KOPT-K1 (cell line): ENCODE measurements around the gene VPS13C.

ENCODE experiments used
- H3K27ac ChIP-seq: fragments of 200-600 bp; sonication (generic); 2 replicates; pipeline ENCODE4 v1.5.1; 2016; ENCODE audit warnings: antibody characterized with exemption, mild to moderate bottlenecking, low read depth, low read length; ENCODE audit not compliant: poor library complexity, severe bottlenecking
- H3K36me3 ChIP-seq: fragments of 200-600 bp; sonication (generic); 2 replicates; pipeline ENCODE4 v1.5.1; 2017; ENCODE audit warnings: antibody characterized with exemption, mild to moderate bottlenecking, low read length, moderate library complexity; ENCODE audit not compliant: insufficient read depth
- H3K9me3 ChIP-seq: fragments of 200-600 bp; sonication (generic); 2 replicates; pipeline ENCODE4 v1.5.1; 2017; ENCODE audit warnings: antibody characterized with exemption, low read length, mild to moderate bottlenecking; ENCODE audit not compliant: insufficient read depth, poor library complexity, severe bottlenecking

The VPS13C gene

DNA sequence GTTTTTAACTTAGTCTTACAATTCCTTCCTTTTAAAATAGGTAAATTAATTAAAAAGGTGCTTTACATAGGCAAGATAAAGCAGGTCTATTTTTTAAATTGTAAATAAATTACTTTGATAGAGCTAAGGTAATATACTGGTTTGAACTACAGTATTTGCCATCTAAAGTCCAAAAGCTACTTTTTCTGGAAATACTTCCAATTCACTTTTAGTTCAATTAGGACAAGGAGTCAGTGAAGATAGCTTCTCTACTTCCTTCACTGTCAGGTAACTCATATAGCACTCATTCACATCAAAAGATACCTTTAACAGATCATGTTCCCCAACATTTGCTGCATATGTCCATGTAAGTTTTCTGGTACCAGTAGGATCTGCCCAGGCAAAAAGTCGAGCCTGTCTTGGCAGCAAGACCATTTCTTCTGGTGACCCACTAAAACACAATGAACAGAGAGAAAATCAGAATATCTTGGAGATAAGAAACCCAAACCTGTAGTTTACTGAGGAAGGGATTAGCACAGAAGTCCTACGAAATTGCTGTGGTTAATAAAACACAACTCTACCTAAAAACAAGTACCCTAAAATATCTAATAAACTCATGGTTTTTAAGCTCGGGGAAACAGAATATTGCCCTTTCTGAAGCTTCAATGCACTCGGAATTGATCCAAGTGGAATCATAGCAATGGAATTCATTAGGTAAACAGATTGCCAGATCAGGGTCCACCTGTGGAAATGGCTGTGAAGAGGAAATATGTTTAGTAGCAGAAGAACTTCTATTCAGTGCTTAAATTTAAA lies 153.1 kb downstream of the VPS13C start:
- Histone ChIP-seq H3K36me3 (peaks cover 91% of the 10 kb centered on the region), H3K27ac (no peak overlapping the region), H3K9me3 (peaks cover 6% of the 10 kb centered on the region)

DNA sequence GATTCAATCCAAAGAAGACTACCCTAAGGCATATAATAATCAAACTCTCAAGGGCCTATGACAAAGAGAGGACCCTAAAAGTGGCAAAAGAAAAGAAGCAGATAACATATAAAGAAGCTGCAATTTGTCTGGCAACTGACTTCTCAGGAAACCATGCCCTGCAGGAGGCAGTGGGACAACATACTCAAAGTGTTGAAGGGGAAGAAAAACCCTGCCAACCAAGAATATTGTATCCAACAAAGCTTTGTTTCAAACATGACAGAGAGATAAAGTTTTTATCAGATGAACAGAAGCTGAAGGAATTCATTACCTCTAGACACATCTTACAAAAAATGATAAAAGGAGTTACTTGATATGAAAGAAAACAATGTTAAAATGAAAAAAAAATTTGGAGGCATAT lies 167.1 kb downstream of the VPS13C start:
- Histone ChIP-seq H3K27ac (no peak overlapping the region), H3K36me3 (peaks cover 70% of the 10 kb centered on the region), H3K9me3 (peaks cover 27% of the 10 kb centered on the region)

DNA sequence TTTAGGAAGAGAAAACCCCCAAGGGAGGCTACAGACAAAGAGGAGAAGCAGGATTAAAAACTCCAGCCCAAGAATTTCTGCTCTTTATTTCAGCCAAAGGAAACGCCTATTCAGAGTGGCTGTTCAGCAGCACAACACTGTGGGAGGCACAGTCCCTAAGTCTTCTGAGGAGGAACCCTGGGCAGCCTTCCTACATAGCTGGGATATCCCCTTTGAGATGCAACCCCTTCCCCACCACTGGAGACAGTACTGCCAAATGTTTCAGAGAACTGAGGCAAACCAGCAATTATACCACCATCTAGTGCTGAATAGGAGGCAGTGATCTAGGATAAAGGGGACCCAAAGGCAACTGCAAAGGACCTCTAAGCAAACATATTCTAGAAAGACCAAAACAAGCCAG lies 168.1 kb downstream of the VPS13C start:
- peaks cover 27% of the 10 kb centered on the region for H3K9me3 ChIP-seq
- H3K36me3 ChIP-seq: peaks cover 78% of the 10 kb centered on the region
- no peak overlapping the region for H3K27ac ChIP-seq

DNA sequence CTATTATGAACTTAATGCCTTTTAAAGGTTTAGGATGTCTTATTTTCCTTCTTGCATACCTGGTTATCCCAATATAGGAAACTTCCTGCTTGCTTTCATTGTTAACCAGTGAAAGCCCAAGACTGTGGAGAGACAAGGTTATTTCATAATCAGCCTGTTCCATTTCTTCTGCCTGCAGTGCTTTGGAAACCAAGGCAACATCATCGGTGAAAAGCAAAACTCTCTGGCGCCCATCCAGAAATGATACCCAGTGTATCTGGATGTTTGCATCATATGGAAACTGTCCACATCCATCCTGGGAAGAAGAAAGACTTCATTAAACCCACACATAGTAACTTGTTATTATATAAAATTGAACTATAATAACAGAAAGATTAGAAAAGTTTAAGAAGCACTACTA lies 170.1 kb downstream of the VPS13C start:
- Histone ChIP-seq H3K36me3 (peaks cover 80% of the 10 kb centered on the region), H3K9me3 (peaks cover 27% of the 10 kb centered on the region), H3K27ac (no peak overlapping the region)

DNA sequence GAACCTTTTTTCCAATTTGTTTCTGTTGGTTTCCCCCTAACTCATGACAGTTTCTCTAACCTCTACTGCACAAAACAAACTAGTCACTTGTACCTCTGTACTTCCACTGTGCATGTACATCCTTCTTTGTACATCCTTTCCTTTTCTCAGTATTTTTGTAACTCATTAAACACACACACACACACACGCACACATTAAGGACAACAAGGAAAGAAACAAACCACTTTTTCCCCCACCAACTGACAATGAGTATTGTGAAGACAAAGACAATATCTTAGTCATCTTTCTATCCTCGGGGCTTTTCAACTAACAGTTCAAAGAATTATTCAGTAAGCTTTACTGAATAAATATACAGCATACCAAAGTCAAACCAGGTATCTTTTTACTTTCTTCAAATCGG lies 170.5 kb downstream of the VPS13C start:
- Histone ChIP-seq H3K9me3 (peaks cover 26% of the 10 kb centered on the region), H3K36me3 (peaks cover 77% of the 10 kb centered on the region), H3K27ac (no peak overlapping the region)

DNA sequence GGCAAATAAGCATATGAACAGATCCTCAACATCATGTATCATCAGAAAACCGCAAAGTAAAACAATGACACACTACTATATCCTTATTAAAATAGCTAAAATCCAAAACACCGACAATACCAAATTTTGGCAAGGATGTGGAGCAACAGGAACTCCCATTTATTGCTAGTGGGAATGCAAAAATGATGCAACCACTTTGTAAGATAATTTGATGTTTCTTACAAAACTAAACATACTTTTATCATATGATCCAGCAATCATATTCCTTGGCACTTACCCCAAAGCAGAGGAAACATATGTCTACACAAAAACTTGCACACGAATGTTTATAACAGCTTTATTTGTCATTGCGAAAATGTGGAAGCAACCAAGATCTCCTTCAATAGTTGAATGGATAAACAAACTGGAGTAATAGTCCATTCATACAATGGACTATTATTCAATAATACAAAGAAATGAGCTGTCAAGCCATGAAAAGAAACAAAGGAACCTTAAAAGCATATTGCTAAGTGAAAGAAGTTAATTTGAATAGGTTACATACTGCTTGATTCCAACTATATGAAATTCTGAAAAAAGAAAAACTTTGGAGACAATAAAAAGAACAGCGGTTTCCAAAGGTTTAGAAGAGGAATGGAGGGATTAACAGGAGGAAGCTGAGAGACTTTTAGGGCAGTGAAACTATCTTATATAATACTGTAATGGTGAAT lies 172.0 kb downstream of the VPS13C start:
- Histone ChIP-seq H3K27ac (no peak overlapping the region), H3K9me3 (peaks cover 11% of the 10 kb centered on the region), H3K36me3 (peaks cover 65% of the 10 kb centered on the region)

DNA sequence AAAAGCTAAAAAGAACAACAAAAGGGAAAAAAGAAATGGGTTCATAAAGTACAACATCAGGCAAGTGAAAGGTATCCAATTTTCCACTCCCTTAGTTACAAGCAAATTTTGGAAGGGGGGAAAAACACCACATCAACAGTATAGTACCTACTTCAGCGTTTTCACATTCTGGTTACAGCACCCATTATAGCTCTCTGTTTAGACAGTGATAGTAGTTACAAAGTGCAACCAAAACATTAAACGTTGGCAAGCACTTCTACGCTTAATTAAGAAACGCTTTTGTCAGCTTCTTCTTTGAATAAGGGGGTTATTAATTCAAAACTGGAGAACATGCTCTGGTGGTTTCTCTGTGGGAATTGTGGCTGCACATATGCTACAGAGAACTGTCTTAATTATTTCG lies 180.2 kb downstream of the VPS13C start:
- peaks cover 51% of the 10 kb centered on the region for H3K36me3 ChIP-seq
- no peak overlapping the region for H3K27ac ChIP-seq
- no peaks in the 10 kb centered on the region for H3K9me3 ChIP-seq

DNA sequence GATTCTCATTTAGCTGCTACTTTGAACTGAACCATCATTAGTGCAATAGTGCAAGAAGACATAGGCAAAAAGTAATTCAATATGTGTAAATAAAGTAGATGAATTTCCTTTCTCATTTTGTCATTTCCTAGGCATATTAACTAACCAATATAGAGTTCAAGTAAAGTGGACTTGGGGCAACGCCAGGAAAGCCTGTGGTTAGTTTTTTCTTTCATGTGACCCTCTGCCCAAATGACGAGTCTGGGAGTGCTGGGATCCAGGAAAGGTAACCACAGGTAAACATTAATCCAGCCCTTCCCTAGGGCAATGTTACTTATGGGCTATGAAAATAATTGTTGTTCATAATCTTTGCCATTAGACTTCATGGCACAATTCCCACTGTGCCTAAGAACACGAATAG lies 181.0 kb downstream of the VPS13C start:
- H3K27ac ChIP-seq: no peak overlapping the region
- H3K9me3 ChIP-seq: no peaks in the 10 kb centered on the region
- H3K36me3 ChIP-seq: peaks cover 58% of the 10 kb centered on the region

DNA sequence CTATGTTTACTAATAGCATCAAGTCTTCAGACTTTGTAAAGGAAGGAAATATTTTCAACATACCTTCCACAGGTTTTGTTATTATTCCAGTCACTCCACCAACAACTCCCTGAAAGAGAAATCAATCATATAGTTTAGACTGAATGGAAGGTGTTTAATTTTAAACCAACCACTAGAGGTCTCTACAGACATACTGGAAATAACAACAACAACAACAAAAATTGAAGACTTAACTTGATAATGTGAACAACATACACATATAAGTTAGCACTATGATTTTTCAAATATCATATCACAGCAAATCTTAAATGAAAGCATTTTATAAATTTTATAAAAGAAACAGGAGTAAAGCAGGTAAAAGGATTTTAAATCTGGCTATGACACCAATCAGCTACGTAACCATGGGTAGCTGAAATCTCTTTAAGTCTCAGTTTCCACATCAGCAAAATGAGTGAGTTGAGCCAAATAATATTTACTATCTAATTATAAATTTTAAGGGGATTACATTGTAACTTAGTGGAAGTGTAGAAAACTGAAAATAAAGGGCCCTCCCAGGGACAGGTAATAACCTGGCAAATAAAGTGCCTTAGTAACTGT lies 188.2 kb downstream of the VPS13C start:
- no peaks in the 10 kb centered on the region for H3K9me3 ChIP-seq
- peaks cover 84% of the 10 kb centered on the region for H3K36me3 ChIP-seq
- H3K27ac ChIP-seq: no peak overlapping the region

DNA sequence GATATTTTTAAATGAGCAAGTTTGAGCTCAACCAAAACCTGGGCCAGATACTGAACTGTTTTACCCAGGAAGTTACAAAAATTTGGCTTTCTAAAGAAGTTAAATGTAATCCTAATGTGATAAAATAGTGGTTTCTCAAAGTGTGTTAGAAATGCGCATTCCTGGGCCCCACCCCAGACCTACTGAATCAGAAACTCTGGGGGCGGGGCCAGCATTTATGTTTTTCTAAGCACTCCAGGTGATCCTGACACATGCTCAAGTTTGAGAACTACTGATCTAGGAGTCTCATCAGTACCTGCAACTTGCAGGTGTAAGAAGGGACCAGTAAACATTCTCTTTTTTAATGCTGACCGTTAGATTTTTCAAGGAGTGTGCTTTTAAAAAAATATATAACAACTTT lies 190.6 kb downstream of the VPS13C start:
- H3K36me3 ChIP-seq: peaks cover 67% of the 10 kb centered on the region
- no peaks in the 10 kb centered on the region for H3K9me3 ChIP-seq
- H3K27ac ChIP-seq: no peak overlapping the region

DNA sequence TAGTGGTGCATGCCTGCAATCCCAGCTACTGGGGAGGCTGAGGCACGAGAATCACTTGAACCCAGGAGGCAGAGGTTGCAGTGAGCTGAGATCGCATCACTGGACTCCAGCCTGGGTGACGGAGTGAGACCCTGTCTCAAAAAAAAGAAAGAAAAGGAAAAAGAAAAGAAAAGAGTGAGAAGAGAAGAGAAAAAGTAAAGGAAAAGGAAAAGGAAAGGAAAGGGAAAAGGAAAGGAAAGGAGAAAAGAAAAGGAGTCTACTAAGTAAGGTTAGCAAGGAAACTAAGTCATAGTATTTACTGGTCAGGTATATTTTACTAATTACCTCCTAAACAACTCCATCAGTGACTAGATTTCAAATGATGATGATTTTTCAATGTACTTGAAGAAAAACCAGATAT lies 198.3 kb downstream of the VPS13C start:
- Histone ChIP-seq H3K27ac (no peak overlapping the region), H3K9me3 (no peaks in the 10 kb centered on the region), H3K36me3 (peaks cover 48% of the 10 kb centered on the region)

DNA sequence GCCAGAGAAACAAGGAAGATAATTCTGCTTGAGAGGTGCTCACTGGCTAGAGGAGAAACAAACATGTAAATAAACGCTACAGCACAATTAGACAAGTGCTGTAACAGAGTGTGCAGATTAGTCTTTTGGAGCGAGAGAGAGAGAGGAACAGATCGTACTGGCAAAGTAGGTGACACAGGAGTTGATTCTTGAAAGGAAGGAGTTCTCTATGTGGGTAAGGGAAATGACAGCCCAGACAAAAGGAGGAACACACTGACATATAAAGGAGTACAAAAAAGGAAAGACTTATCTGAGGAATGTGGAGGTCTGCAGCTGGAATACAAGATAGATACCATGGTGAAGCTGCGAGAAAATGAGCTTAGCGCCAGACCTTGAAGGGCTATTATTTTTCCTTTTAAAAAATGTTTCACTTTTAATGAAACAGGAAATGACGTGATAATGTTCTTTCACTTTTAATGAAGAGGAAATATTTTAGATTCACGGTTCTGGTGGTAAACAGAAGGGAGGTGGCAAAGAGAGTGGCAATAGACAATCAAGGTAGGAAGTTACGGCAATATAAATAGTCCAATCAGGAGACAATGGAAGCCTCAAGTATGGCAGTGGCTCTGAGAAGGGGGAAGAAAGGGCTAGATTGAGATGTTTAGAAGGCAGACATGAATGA lies 202.9 kb downstream of the VPS13C start:
- H3K27ac ChIP-seq: no peak overlapping the region
- H3K36me3 ChIP-seq: peaks cover 62% of the 10 kb centered on the region
- no peaks in the 10 kb centered on the region for H3K9me3 ChIP-seq

DNA sequence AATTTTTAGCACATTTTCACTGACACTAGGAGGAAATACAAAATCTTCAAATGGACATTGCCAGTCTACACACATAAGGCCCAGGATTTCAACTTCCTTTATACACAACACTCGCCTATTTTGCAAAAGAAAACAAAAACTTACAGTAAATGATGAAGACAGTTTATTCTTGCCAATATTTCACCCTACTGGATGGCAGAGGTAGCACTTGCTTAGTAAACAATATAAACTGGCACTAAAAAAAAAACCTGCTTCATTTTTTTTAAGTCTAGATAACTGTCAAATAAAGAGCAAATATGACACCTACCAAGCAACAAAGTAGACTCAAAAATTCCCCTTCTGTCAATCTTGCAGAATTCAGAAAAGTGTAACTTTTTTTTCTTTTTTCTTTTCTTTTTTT lies 204.0 kb downstream of the VPS13C start:
- Histone ChIP-seq H3K27ac (no peak overlapping the region), H3K9me3 (no peaks in the 10 kb centered on the region), H3K36me3 (peaks cover 64% of the 10 kb centered on the region)

DNA sequence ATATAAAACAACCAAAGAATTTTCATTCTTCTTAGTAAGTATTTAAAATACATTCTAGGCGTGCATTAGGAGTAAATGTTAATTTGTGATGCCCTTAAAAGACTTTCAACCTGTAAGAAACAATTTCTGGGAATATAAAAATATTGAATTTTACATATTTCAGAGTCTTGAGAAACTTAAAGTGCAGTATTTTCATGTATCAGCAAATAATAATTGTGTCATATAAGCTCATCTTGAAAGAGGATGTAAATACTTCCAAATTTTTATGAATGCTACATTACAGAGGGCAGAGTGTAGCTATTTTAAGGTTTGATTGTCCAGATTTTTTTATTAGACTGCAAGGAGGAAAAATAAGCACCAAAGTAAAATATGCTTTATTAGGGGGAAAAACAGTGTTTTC lies 207.1 kb downstream of the VPS13C start:
- no peaks in the 10 kb centered on the region for H3K9me3 ChIP-seq
- no peak overlapping the region for H3K27ac ChIP-seq
- H3K36me3 ChIP-seq: peaks cover 54% of the 10 kb centered on the region

DNA sequence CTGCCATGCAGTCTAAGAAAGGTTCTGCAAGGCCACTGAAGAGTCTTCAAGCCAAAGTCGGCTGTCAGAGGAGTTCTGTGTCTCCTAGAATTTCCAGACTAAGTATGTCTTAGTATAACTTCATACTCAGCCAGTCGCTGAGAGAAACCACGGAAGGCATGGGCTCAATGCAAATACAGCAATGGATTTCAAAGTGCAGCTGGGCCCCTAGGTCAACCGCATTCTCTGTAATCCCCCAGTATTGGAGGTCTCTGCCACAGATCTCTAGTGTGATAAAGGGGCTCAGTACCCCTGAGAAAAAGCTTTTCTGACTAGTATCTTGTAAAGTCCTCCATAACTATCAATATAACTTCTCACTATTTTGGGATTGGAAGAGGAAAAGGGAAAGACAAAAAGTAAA lies 208.3 kb downstream of the VPS13C start:
- no peaks in the 10 kb centered on the region for H3K9me3 ChIP-seq
- no peak overlapping the region for H3K27ac ChIP-seq
- peaks cover 48% of the 10 kb centered on the region for H3K36me3 ChIP-seq
